Motor neuron (in vitro differentiated cells): ENCODE measurements around the gene USP17L26. TPM values are rescaled to one million over a fixed set of nuclear protein-coding genes. Genes with fewer than 3 reads are reported as not detected.
"Not testable (repeated sequence)": the region's sequence is repeated elsewhere in the genome, so short reads cannot be mapped to it uniquely, and the experiment has no call there.

Source experiments
- ATAC-seq, 8 experiments: fragments of 200-7000 bp; cut with Tn5 transposase; replicated peaks in 6 of 8; 2 replicates each; pipeline ENCODE4 v1.8.0; 2021; ENCODE audit warnings: mild to moderate bottlenecking in 8 of 8, moderate library complexity in 8 of 8
- H3K27ac ChIP-seq, 2 donors: fragments of 250-450 bp; sonication (Bioruptor Pico); 2 replicates each; pipeline ENCODE4 v1.9.0; 2021; ENCODE audit warnings: antibody characterized with exemption in 2 of 2, mild to moderate bottlenecking in 2 of 2, moderate library complexity in 1 of 2
- H3K4me1 ChIP-seq, 2 donors: fragments of 250-450 bp; sonication (Bioruptor Pico); replicated peaks in 1 of 2; 2 replicates each; pipeline ENCODE4 v1.6.1; 2021; ENCODE audit warnings: antibody characterized with exemption in 2 of 2, mild to moderate bottlenecking in 2 of 2, moderate library complexity in 1 of 2
- H3K4me3 ChIP-seq, 5 donors: fragments of 250-450 bp; sonication (Bioruptor Pico); 2 replicates each; pipeline ENCODE4 v1.9.0; 2021; ENCODE audit warnings: antibody characterized with exemption in 5 of 5, mild to moderate bottlenecking in 5 of 5, moderate library complexity in 4 of 5
- WGBS, 10 experiments: fragments of 450-650 bp; shearing (Covaris generic); methylation state at CpG; one replicate each; pipeline ENCODE4 v1.0.0; 2022; 5-methylcytosine and 5-hydroxymethylcytosine counted together
- in situ Hi-C, 9 experiments: fragments of 400-800 bp; cut with MboI; loops; one replicate each; pipeline ENCODE4 v1.15.0; 2021; ENCODE audit warnings: low sequenced_read_pairs in 9 of 9, low pct_unique_long_range_greater_than_20kb in 2 of 9; ENCODE audit not compliant: unreplicated experiment in 9 of 9
- total RNA-seq, 8 experiments: library from RNA; unstranded; fragments of 300-600 nt; gene quantifications; 2 replicates each; pipeline versions ENCODE4 v1.2.3 to v1.2.4, GENCODE V29; 2022

The USP17L26 gene, protein sequence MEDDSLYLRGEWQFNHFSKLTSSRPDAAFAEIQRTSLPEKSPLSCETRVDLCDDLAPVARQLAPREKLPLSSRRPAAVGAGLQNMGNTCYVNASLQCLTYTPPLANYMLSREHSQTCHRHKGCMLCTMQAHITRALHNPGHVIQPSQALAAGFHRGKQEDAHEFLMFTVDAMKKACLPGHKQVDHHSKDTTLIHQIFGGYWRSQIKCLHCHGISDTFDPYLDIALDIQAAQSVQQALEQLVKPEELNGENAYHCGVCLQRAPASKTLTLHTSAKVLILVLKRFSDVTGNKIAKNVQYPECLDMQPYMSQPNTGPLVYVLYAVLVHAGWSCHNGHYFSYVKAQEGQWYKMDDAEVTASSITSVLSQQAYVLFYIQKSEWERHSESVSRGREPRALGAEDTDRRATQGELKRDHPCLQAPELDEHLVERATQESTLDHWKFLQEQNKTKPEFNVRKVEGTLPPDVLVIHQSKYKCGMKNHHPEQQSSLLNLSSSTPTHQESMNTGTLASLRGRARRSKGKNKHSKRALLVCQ
- total RNA-seq = not detected

DNA sequence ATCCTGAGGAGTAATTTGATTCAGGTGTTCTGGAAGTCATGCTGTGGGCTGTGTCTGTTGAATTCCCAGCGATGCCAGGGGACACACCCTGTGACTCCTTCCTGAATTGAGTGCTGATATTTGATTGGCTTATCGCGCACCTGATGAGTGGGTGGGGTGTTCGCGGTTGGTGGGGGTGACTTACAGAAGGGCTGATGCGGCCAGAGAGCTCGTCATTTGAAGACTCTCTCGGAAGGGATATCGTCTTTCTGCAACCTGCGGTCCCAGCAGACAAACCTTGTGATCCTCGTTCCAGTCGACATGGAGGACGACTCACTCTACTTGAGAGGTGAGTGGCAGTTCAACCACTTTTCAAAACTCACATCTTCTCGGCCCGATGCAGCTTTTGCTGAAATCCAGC lies at the start of gene USP17L26:
TSS of gene USP17L26 (plus strand) at position 301 of the 400 bp plus-strand sequence. CDS start at position 301, 0 bp downstream.
- H3K27ac ChIP-seq, in situ Hi-C loops, H3K4me1 ChIP-seq, ATAC-seq, H3K4me3 ChIP-seq: not testable (repeated sequence)
- no CpG with 5 or more reads among the region's 15 CpGs for WGBS, 10 experiments

DNA sequence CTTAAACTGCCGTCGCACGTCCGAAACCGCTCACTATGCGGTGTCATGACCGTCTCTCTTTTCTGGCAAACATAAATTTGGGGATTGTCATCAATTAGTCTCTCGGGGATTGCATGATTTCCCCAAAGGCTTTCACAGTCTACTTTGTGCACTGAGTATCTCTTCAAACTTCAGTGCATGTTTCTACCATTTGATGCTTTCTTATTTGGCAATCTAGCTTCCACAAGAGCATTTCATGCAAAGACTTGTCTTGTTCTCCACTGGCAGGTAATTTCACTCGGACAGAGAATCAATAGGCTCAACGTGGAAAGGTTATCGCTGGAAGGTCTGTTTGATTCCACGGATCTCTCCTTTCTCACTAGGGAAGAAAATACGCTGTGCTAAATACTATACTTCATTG lies 10.3 kb upstream of the USP17L26 start:
- not testable (repeated sequence) for ATAC-seq
- WGBS, 10 experiments = 60% methylated on average over 1 of the region's 13 CpGs; no CpG with 5 or more reads in 9 of the 10 experiments

DNA sequence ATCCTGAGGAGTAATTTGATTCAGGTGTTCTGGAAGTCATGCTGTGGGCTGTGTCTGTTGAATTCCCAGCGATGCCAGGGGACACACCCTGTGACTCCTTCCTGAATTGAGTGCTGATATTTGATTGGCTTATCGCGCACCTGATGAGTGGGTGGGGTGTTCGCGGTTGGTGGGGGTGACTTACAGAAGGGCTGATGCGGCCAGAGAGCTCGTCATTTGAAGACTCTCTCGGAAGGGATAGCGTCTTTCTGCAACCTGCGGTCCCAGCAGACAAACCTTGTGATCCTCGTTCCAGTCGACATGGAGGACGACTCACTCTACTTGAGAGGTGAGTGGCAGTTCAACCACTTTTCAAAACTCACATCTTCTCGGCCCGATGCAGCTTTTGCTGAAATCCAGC lies 9.6 kb upstream of the USP17L26 start, which contains the start of gene USP17L24:
TSS of gene USP17L24 (plus strand) at position 301 of the 400 bp plus-strand sequence. CDS start at position 301, 0 bp downstream.
- H3K4me3 ChIP-seq, H3K27ac ChIP-seq, H3K4me1 ChIP-seq, in situ Hi-C loops, ATAC-seq: not testable (repeated sequence)
- WGBS, 10 experiments = no CpG with 5 or more reads among the region's 15 CpGs

More for the DNA sequence above, 10.3 kb upstream of the USP17L26 start:
- in situ Hi-C loops, H3K4me3 ChIP-seq, H3K4me1 ChIP-seq, H3K27ac ChIP-seq: not testable (repeated sequence)

DNA sequence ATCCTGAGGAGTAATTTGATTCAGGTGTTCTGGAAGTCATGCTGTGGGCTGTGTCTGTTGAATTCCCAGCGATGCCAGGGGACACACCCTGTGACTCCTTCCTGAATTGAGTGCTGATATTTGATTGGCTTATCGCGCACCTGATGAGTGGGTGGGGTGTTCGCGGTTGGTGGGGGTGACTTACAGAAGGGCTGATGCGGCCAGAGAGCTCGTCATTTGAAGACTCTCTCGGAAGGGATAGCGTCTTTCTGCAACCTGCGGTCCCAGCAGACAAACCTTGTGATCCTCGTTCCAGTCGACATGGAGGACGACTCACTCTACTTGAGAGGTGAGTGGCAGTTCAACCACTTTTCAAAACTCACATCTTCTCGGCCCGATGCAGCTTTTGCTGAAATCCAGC lies 4.8 kb upstream of the USP17L26 start, which contains the start of gene USP17L25:
TSS of gene USP17L25 (plus strand) at position 301 of the 400 bp plus-strand sequence. CDS start at position 301, 0 bp downstream.
- ATAC-seq, H3K4me1 ChIP-seq, H3K27ac ChIP-seq, H3K4me3 ChIP-seq, in situ Hi-C loops: not testable (repeated sequence)
- WGBS, 10 experiments = no CpG with 5 or more reads among the region's 15 CpGs

DNA sequence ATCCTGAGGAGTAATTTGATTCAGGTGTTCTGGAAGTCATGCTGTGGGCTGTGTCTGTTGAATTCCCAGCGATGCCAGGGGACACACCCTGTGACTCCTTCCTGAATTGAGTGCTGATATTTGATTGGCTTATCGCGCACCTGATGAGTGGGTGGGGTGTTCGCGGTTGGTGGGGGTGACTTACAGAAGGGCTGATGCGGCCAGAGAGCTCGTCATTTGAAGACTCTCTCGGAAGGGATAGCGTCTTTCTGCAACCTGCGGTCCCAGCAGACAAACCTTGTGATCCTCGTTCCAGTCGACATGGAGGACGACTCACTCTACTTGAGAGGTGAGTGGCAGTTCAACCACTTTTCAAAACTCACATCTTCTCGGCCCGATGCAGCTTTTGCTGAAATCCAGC lies 4.6 kb downstream of the USP17L26 start, which contains the start of gene USP17L5:
TSS of gene USP17L5 (plus strand) at position 301 of the 400 bp plus-strand sequence. CDS start at position 301, 0 bp downstream.
- H3K4me3 ChIP-seq, in situ Hi-C loops: not testable (repeated sequence)

DNA sequence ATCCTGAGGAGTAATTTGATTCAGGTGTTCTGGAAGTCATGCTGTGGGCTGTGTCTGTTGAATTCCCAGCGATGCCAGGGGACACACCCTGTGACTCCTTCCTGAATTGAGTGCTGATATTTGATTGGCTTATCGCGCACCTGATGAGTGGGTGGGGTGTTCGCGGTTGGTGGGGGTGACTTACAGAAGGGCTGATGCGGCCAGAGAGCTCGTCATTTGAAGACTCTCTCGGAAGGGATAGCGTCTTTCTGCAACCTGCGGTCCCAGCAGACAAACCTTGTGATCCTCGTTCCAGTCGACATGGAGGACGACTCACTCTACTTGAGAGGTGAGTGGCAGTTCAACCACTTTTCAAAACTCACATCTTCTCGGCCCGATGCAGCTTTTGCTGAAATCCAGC lies 9.4 kb downstream of the USP17L26 start, which contains the start of gene USP17L27:
TSS of gene USP17L27 (plus strand) at position 301 of the 400 bp plus-strand sequence. CDS start at position 301, 0 bp downstream.
- ATAC-seq, in situ Hi-C loops, H3K4me3 ChIP-seq, H3K4me1 ChIP-seq, H3K27ac ChIP-seq: not testable (repeated sequence)
- WGBS, 10 experiments = no CpG with 5 or more reads among the region's 15 CpGs

More for the DNA sequence above, 4.6 kb downstream of the USP17L26 start, which contains the start of gene USP17L5:
- WGBS, 10 experiments = no CpG with 5 or more reads among the region's 15 CpGs
- H3K4me1 ChIP-seq, ATAC-seq, H3K27ac ChIP-seq: not testable (repeated sequence)

DNA sequence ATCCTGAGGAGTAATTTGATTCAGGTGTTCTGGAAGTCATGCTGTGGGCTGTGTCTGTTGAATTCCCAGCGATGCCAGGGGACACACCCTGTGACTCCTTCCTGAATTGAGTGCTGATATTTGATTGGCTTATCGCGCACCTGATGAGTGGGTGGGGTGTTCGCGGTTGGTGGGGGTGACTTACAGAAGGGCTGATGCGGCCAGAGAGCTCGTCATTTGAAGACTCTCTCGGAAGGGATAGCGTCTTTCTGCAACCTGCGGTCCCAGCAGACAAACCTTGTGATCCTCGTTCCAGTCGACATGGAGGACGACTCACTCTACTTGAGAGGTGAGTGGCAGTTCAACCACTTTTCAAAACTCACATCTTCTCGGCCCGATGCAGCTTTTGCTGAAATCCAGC lies 14.1 kb downstream of the USP17L26 start, which contains the start of gene USP17L28:
TSS of gene USP17L28 (plus strand) at position 301 of the 400 bp plus-strand sequence. CDS start at position 301, 0 bp downstream.
- WGBS, 10 experiments = no CpG with 5 or more reads among the region's 15 CpGs
- ATAC-seq, in situ Hi-C loops: not testable (repeated sequence)

DNA sequence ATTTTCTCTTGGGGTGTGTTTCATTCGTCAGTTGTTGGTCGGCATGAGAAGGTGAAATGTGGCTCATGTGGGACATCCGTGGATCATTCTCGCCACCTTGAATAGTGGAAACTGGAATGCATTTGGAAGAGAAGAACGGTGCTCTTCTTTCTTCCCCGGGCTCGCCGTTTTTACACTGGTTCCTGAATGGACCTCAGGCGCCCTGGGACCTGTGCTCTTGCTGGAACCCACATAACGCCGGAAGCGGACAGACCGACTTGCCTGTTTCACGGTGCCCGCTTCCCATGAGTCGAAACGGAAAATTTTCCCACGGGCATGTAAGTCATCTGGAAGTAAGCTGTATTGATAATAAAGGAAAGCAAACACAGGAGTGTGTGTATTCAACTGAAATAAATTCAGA lies 16.4 kb downstream of the USP17L26 start:
- in situ Hi-C loops = not testable (repeated sequence)

More for the DNA sequence above, 14.1 kb downstream of the USP17L26 start, which contains the start of gene USP17L28:
- not testable (repeated sequence) for H3K4me3 ChIP-seq, H3K27ac ChIP-seq, H3K4me1 ChIP-seq

DNA sequence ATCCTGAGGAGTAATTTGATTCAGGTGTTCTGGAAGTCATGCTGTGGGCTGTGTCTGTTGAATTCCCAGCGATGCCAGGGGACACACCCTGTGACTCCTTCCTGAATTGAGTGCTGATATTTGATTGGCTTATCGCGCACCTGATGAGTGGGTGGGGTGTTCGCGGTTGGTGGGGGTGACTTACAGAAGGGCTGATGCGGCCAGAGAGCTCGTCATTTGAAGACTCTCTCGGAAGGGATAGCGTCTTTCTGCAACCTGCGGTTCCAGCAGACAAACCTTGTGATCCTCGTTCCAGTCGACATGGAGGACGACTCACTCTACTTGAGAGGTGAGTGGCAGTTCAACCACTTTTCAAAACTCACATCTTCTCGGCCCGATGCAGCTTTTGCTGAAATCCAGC lies 18.9 kb downstream of the USP17L26 start, which contains the start of gene USP17L29:
TSS of gene USP17L29 (plus strand) at position 301 of the 400 bp plus-strand sequence. CDS start at position 301, 0 bp downstream.
- ATAC-seq, H3K4me3 ChIP-seq, H3K27ac ChIP-seq, in situ Hi-C loops, H3K4me1 ChIP-seq: not testable (repeated sequence)
- WGBS, 10 experiments = no CpG with 5 or more reads among the region's 15 CpGs

More for the DNA sequence above, 16.4 kb downstream of the USP17L26 start:
- no CpG with 5 or more reads among the region's 18 CpGs for WGBS, 10 experiments
- not testable (repeated sequence) for H3K27ac ChIP-seq, ATAC-seq, H3K4me3 ChIP-seq, H3K4me1 ChIP-seq

DNA sequence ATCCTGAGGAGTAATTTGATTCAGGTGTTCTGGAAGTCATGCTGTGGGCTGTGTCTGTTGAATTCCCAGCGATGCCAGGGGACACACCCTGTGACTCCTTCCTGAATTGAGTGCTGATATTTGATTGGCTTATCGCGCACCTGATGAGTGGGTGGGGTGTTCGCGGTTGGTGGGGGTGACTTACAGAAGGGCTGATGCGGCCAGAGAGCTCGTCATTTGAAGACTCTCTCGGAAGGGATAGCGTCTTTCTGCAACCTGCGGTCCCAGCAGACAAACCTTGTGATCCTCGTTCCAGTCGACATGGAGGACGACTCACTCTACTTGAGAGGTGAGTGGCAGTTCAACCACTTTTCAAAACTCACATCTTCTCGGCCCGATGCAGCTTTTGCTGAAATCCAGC lies 28.4 kb downstream of the USP17L26 start, which contains the start of gene USP17L30:
TSS of gene USP17L30 (plus strand) at position 301 of the 400 bp plus-strand sequence. CDS start at position 301, 0 bp downstream.
- WGBS, 10 experiments = no CpG with 5 or more reads among the region's 15 CpGs
- in situ Hi-C loops, ATAC-seq, H3K27ac ChIP-seq, H3K4me3 ChIP-seq, H3K4me1 ChIP-seq: not testable (repeated sequence)

DNA sequence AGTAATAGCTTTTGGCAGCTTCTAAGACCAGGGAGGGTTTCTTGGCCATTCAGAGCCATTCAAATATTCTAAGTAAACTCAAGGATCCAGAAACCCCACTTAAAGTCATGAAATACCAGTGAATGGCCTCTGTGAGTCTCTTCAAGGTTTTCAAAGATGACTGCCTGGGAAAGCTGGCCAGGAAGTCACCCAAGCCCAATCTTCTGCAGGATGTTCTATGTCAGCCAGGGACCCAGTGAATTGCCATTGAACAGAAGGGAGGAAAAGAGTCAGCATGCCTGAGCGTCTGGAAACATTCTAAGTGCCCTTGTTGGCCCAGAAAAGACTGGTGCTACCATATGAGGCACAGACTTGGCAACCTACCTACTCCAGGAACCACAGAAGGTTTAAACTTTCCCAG lies 45.4 kb downstream of the USP17L26 start:
- H3K27ac ChIP-seq, in situ Hi-C loops, H3K4me1 ChIP-seq, ATAC-seq, H3K4me3 ChIP-seq: not testable (repeated sequence)
- 0 to 71% (median 17%) methylated on average over 1 of the region's 1 CpG; no CpG with 5 or more reads in 7 of the 10 experiments for WGBS, 10 experiments

DNA sequence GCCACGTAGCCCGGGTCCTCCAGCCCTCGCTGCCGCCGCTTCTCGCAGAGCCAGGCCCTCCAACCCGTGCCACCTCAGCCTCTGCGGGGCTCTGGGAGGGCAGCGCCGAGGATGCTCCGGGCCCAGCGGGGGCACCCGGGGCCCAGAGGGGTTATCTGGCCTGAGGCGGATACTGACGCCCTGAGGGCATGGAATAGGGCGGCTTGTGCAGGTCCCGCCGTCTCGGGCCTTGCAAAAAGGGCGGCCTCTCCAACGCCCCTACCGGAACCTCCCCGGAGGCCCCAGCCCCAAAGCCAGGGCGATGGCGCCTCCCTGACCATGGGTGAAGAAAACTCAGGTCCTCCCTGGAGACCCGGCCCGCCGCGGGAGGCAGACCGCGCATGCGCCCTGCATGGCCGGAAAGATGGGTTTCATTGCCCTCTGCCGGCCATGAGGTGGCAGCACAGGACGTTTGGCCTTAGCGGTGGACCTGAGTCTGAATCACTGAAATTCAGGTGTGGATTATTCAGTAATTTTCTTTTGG lies 46.6 kb downstream of the USP17L26 start:
- no CpG with 5 or more reads among the region's 36 CpGs for WGBS, 10 experiments
- H3K4me1 ChIP-seq, ATAC-seq, in situ Hi-C loops, H3K27ac ChIP-seq, H3K4me3 ChIP-seq: not testable (repeated sequence)

DNA sequence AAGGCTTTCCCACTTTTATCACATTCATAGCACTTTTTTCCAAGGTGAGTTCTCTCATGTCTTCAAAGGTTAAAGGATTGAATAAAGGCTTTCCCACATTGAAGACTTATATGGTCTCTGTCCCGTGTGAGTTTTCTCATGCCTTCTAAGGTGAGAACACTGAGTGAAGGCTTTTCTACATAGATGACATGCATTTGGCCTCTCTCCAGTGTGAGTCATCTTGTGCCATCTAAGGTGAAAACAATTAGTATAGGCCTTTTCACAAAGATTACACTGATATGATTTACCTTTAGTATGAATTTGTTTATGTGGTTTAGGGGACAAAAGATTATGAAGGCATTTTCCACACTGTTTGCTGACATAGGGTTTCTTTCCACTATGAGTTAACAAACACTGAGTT lies 49.7 kb downstream of the USP17L26 start:
- Histone ChIP-seq H3K4me1 (no peaks in the 10 kb centered on the region), H3K27ac (no peak overlapping the region), H3K4me3 (no peak overlapping the region)
- in situ Hi-C loops = no loop called here
- no peak for ATAC-seq
- WGBS, 10 experiments = 0 to 70% (median 27%) methylated on average over 1 of the region's 1 CpG; no CpG with 5 or more reads in 6 of the 10 experiments
